MG63 (cell line): ENCODE data around the gene AKAP6. TPM values are rescaled to one million over a fixed set of nuclear protein-coding genes. Genes with fewer than 3 reads are reported as not detected.
A peak's percentile ranks its signal among the peaks of the same experiment; 100 is the strongest.
"Not testable (repeated sequence)": the region's sequence is repeated elsewhere in the genome, so short reads cannot be mapped to it uniquely, and the experiment has no call there.

ENCODE experiments used
- DNase-seq: peaks from one replicate; pipeline ENCODE4 v3.0.0-alpha.2; 2020
- H3K27me3 ChIP-seq: fragments of 250-450 bp; sonication (Bioruptor Pico); 2 replicates; pipeline ENCODE4 v1.5.1; 2020; ENCODE audit warnings: mild to moderate bottlenecking, moderate library complexity
- H3K36me3 ChIP-seq: fragments of 250-450 bp; sonication (Bioruptor Pico); 2 replicates; pipeline ENCODE4 v1.5.1; 2020; ENCODE audit warnings: mild to moderate bottlenecking, moderate library complexity
- H3K4me3 ChIP-seq: fragments of 250-450 bp; sonication (Bioruptor Pico); 2 replicates; pipeline ENCODE4 v1.5.1; 2020; ENCODE audit warnings: mild to moderate bottlenecking, moderate library complexity
- H3K9me3 ChIP-seq: fragments of 250-450 bp; sonication (Bioruptor Pico); 2 replicates; pipeline ENCODE4 v1.5.1; 2020; ENCODE audit warnings: mild to moderate bottlenecking, moderate library complexity
- total RNA-seq: library from RNA; depleted of rRNA; stranded (reverse); fragments of >200 nt; shearing (Covaris generic); gene quantifications from 2 replicates; pipeline ENCODE4 v1.2.3, GENCODE V29; 2014; ENCODE audit warnings: low replicate concordance

Gene AKAP6
- total RNA-seq, 1 experiment from 2014 or later, result 1.7 TPM

DNA sequence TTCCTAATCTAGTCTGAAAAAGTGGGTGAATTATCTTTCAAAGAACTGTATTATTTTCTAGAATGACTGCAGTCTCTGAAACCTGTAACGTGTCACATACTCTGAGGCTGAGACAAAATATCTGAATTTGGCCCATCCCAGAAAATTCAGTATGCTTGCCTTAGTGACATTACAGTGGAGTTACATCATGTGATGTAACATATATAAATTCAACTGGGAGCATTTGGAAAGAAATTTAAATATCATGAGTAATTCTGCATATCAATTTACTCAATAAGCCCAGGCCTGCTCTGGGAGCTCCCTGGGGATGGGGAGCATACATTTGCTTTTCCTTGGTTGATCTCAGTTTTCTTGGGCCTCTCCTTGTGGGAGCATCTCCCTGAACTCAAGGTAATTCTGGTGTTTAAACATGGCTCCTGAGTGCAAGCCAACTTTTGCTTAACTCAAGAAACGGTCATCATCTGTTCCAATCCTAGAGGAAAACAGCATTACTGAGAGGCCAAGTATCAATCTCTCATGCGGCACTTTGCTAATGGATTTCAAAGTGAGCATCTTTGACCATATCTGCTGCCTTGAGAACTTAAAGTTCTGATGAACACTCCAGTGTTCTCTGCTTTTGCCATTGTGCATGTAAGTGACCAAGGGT is 54.4 kb downstream of the AKAP6 start:
- Histone ChIP-seq H3K36me3 (no peaks in the 10 kb centered on the region), H3K9me3 (no peaks in the 10 kb centered on the region), H3K27me3 (no peaks in the 10 kb centered on the region), H3K4me3 (no peak overlapping the region)
- no peak for DNase-seq

DNA sequence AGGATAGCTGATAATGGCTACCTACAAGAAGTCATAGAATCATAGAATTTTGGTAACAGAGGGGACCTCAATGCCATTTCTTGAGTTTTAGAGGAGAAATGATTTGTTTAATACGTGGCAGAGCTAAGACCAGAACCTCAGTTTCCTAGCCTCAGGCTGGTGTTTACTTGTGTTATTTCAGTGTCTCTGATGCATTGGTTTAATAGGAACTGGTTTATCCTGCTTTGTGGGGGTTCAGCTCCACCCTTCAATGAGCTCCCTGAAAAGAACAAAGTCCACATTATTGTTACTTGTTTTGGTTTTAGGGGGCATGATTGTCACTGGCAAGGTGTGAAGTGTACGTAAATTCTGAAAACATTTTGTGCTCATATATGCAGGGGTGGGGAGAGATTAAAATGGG is 55.4 kb downstream of the AKAP6 start:
- Histone ChIP-seq H3K9me3 (no peaks in the 10 kb centered on the region), H3K4me3 (no peak overlapping the region), H3K27me3 (no peaks in the 10 kb centered on the region), H3K36me3 (no peaks in the 10 kb centered on the region)
- no peak for DNase-seq

DNA sequence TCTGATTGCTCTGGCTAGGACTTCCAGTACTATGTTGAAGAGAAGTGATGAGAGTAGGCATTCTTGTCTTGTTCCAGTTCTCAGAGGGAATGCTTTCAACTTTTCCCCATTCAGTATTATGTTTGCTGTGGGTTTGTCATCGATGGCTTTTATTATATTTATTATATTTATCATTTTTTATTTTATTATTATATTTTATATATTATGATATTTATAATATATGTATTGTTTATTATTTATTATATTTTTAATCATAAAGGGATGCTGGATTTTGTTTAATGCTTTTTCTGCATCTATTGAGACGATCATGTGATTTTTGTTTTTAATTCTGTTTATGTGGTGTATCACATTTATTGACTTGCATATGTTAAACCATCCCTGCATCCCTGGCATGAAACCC is 58.2 kb downstream of the AKAP6 start:
- not testable (repeated sequence) for H3K36me3 ChIP-seq, H3K4me3 ChIP-seq, H3K27me3 ChIP-seq, DNase-seq, H3K9me3 ChIP-seq

DNA sequence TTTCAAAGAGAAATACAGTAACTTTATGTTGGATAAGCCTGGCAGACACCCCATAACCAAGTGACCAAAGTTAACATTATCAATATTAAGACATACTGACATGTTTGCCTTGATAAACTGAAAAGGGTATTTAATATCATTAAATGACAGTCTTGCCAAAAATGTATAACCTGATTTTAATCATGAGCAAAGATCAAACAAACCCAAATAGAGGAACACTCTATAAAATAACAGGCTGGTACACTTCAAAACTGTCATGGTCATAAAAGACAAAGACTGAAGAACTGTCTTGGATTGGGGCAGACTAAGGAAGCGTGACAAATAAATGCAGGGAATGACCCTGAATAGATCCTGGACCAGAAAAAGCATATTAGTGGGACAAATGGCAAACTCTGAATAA is 64.0 kb downstream of the AKAP6 start:
- no peaks in the 10 kb centered on the region for H3K9me3 ChIP-seq
- no peaks in the 10 kb centered on the region for H3K36me3 ChIP-seq
- DNase-seq, result no peak
- H3K4me3 ChIP-seq, result no peak overlapping the region
- H3K27me3 ChIP-seq, result no peaks in the 10 kb centered on the region

DNA sequence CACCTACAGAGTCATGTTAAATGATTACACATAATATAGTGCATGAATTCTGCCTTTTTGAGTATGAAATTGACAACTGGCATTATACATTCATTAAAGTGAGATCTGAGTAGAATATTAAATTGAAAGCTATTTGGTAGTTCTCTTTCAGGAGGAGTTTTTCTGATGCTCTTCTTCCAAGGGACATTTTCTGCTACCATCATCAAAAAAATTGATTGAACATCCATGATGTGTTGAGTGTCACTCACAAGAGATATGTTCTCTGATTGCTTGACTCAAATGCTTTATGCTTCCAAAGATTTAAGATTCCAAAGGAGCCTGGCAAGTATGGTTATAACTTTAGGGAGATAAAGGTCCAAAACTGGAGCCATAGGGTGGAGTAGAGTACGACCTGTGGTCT is 64.9 kb downstream of the AKAP6 start:
- no peaks in the 10 kb centered on the region for H3K27me3 ChIP-seq
- H3K36me3 ChIP-seq, result no peaks in the 10 kb centered on the region
- no peaks in the 10 kb centered on the region for H3K9me3 ChIP-seq
- no peak for DNase-seq
- H3K4me3 ChIP-seq, result no peak overlapping the region

DNA sequence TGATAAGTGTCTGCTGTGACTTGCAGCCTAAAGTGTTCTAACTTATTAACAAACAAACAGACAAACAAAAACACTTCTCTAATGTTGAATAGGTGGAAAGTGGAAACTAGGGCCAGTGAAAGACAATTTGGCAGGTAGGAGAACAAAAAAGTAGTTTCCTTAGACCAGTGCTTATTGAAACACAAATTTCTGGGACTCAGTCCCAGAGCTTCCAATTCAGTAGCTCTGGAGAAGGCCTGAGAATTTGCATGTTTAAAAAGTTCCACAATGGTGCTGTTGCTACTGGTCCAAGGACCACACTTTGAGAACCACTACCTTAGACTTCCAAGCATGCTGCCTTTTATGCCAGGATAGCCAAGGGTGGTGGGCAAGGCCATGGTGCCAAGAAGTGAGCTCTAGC is 67.8 kb downstream of the AKAP6 start:
- Histone ChIP-seq H3K27me3 (no peaks in the 10 kb centered on the region), H3K9me3 (no peaks in the 10 kb centered on the region), H3K4me3 (no peak overlapping the region), H3K36me3 (no peaks in the 10 kb centered on the region)
- no peak for DNase-seq

DNA sequence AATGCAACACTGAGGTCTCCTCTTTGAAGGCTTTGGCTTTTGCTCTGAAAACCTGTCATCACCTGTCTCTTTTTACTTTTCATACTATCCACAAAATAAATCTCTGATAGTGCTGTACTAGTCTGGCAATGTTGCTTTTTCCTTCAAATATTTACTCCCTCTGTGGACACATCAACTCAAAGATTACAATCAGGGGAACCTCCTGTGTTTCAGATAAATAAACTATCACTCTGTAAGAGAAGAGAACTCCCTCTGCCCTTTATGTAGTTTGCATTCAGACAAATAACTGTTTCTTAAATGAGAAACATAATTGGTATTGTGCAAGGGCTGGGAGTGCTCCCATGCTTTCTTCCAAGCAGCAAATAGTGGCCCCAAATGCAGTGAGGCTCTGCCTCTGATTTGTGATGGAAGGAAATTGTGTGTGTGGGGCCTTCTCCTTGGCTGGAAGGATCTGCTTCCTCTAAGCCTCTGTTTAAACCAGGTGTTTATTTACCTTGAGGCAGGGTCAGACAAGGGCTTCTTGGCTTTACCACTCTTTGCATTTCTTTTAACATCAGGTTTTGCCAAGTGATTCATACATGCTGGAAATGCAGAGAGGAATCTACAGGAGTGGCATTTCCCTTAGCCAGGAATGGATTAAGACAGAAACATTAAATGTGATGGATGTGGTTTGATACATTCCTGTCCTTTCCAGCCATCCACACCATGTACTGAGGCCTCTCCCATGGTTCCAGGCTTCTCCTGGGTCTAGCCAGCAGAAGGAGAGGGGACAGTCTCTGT is 69.0 kb downstream of the AKAP6 start:
- Histone ChIP-seq H3K27me3 (no peaks in the 10 kb centered on the region), H3K4me3 (no peak overlapping the region), H3K36me3 (no peaks in the 10 kb centered on the region), H3K9me3 (no peaks in the 10 kb centered on the region)
- DNase-seq, result peak; percentile 45

DNA sequence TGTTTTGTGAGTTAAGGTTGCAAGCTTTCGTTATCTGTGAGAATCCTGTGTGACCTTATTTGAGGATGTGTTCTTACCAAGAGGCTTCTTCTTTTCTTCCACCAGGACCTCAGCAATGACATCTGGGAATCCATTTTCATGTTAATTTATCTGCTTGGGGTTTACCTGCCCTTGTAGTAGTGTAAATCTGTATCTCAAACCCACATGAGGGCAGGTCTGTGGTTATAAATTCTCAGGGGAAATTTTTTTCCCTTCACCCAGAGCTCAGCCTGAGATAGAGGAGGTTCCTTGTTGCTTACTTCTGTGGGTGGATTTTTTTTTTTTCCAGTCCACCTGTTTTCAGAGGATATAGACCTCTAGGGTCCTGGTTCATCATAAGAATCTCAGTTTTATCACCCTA is 70.8 kb downstream of the AKAP6 start:
- no peaks in the 10 kb centered on the region for H3K36me3 ChIP-seq
- no peaks in the 10 kb centered on the region for H3K9me3 ChIP-seq
- no peak for DNase-seq
- H3K4me3 ChIP-seq, result no peak overlapping the region
- no peaks in the 10 kb centered on the region for H3K27me3 ChIP-seq

DNA sequence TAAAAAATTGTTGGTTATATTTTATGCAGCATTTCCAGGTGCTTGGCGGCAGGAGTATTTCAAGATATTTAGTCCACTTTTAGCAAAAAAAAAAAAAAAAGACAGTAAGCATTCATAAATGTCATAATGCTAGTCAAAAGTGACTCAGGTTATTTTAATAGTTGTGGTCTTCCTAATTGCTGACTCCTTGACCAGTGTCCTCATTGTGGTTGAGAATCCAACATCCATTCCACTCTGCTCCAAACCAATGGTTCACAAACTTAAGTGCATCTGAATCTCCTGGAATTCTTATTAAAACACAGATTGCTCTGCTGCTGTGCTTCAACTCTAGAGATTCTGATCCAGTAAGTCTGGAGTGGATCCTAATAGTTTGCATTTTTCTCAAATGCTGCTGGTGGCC is 71.4 kb downstream of the AKAP6 start:
- Histone ChIP-seq H3K9me3 (no peaks in the 10 kb centered on the region), H3K4me3 (no peak overlapping the region), H3K36me3 (no peaks in the 10 kb centered on the region), H3K27me3 (no peaks in the 10 kb centered on the region)
- DNase-seq, result no peak

DNA sequence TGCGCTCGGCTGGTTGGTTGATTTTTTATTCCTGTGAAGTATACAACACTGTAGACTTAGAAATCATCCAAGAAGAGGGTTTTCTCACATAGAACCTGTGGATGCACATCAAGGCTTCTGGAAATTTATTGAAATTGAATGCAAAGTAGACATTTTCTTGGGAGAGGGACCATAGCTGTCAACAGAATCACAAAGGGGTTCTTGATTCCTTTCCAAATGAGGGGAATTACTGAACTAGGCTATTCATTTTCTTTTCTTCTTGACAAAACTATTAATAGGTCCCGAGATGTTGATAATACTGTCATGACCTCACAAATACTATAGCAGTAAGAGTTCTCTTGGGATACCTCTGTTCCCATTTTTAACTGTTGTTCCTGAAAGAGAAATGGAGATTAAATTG is 73.9 kb downstream of the AKAP6 start:
- DNase-seq, result no peak
- no peaks in the 10 kb centered on the region for H3K36me3 ChIP-seq
- no peak overlapping the region for H3K4me3 ChIP-seq
- no peaks in the 10 kb centered on the region for H3K9me3 ChIP-seq
- H3K27me3 ChIP-seq, result no peaks in the 10 kb centered on the region

DNA sequence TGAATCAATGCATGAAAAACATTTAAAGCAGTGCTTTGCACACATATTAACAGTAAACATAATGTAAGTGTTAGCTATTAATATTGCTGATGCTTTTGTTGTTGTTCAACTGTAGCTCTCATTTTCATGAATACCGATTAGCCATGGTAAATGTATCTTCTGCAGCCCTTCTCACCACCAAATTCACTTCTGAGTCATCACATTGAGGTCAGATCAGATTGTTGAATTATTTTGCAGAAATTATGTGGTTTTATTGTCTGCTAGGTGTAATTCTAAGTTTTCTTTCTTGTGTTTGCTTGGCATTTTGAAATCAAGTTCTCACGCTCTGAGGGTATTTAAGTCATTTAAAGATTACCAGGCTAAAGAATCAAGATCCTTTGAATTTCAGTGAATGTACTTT is 74.6 kb downstream of the AKAP6 start:
- Histone ChIP-seq H3K27me3 (no peaks in the 10 kb centered on the region), H3K9me3 (no peaks in the 10 kb centered on the region), H3K36me3 (no peaks in the 10 kb centered on the region), H3K4me3 (no peak overlapping the region)
- no peak for DNase-seq

DNA sequence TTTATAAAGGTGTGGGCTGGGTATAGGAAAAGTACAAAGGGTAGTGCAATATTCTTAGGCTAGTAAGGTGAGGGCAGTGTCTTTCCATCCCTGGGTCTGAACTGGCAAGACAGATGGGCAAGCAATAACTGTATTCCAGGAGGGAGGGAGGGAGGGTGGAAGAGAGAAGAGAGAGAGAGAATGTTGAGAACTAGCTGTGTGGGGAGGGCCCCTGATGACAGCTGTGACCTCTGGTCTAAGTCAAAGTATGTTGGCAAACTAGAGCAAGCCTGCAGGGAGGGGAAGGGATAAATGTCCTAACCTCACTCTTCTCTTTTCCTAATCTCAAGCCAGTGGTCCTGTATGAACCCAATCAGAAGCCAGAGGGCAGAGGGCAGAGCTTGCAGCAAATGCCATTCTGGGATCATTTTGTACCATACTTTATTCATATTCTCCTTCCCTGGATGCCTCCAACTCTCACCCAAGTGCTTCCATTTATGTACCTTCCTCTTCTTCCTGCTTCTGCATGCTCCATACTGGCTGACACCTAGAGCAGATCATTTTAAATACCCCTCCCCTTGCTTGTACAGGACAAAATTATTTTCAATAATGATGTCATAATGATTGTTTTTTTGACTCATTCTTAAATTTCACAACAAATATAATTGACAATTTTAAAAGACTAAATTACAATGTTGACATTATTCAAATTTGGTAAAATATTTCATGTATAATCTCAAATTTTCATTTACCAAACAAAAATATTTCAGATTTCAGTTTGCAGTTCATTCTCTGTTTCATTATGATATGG is 75.9 kb downstream of the AKAP6 start:
- H3K9me3 ChIP-seq, result no peaks in the 10 kb centered on the region
- H3K27me3 ChIP-seq, result no peaks in the 10 kb centered on the region
- H3K36me3 ChIP-seq, result no peaks in the 10 kb centered on the region

DNA sequence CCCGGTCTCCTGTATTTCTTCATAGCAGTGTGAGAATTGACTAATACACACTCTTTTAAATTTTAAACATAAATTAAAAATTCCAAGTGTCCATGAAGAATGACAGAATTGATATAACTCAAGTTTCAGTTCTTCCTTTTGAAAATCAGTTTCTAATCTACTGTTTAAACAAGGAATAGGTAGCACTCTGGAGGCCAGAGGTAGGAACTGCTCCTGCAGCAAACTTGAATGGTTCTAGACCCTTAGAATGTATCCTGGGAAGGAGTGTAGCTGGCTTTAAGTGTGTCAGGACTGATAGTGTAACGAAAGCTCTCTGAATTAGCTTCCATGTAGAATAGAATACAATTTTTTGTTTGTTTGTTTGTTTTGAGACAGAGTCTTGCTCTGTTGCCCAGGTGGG is 76.8 kb downstream of the AKAP6 start:
- no peak for DNase-seq
- Histone ChIP-seq H3K4me3 (no peak overlapping the region), H3K9me3 (no peaks in the 10 kb centered on the region), H3K27me3 (no peaks in the 10 kb centered on the region), H3K36me3 (no peaks in the 10 kb centered on the region)

More for the DNA sequence above, 75.9 kb downstream of the AKAP6 start:
- H3K4me3 ChIP-seq, result no peak overlapping the region
- DNase-seq, result no peak

DNA sequence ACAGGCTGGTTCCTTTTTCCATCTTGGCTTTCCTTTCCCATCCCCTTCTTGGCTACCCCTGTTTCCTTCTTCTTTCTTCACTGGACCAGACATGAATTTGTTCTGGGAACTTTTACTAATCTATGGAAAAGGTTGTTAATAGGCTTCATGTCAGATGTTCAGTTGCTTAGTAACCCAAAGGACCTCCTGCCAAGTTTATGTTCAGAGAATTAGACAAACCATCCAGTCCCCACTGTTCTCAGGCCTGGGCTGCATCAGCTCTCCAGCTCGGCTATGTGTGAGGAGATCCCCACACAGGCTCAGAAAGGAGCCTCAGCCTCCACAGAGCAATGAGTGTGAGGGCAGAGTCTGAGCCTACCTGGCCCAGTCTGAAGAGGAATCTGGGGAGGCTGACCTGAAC is 78.0 kb downstream of the AKAP6 start:
- no peaks in the 10 kb centered on the region for H3K27me3 ChIP-seq
- DNase-seq, result no peak
- no peak overlapping the region for H3K4me3 ChIP-seq
- H3K9me3 ChIP-seq, result no peaks in the 10 kb centered on the region
- H3K36me3 ChIP-seq, result no peaks in the 10 kb centered on the region

DNA sequence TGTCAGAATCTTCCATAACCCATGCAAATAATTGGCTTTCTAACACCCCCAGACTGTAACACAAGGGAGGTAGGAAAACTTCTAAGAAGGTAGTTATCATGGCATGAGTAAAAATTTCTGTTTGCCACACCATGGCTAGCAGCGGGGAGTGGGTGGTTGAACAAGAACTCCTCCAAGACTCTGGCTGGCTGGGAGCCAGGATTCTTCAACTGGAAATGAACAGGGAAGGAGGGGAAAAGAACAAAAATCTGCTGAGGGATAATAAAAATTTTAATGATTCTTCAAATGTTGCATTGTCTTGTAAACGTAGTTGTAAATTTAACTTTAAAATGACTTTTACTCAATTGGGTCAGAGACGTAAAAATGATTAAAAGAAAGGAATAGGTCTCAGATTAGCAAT is 78.9 kb downstream of the AKAP6 start:
- Histone ChIP-seq H3K9me3 (no peaks in the 10 kb centered on the region), H3K4me3 (no peak overlapping the region), H3K36me3 (no peaks in the 10 kb centered on the region), H3K27me3 (no peaks in the 10 kb centered on the region)
- DNase-seq, result no peak

DNA sequence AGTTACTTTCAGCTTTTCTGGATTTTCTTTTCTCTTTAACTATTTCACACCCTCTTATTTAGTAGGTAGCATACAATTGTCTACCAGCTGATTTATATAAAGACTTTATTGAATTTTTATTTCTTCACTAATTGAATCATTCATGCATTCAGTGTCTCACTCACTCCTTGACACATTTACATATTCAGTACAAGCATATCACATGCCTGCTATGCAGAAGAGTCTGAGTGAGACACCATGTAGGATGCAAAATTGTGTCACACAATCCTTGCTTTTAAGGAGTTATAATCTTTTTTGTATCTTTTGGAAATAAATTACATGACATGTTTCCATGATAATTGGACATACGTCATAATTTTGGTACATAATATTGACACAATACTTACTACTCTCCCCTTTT is 83.0 kb downstream of the AKAP6 start:
- DNase-seq, result no peak
- Histone ChIP-seq H3K9me3 (no peaks in the 10 kb centered on the region), H3K27me3 (no peaks in the 10 kb centered on the region), H3K36me3 (no peaks in the 10 kb centered on the region), H3K4me3 (no peak overlapping the region)

DNA sequence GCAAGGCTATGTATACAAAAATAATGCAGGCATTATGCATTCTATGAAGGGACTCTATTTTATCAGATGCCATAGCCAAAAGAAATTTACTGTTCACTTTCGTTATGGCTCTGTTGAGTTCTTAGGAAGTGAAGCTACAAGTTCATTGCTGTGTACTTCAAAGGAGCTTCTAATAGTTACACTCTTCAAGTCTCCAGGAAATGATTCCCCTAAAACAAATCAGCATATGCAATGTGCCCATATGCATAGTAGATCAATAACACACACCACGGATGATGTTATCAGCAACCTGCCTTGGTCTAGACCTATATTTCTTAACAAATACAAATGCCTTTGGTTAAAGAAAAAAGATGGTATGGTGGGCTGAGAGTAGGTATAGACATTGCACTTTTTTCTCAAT is 83.4 kb downstream of the AKAP6 start:
- no peaks in the 10 kb centered on the region for H3K36me3 ChIP-seq
- DNase-seq, result no peak
- H3K9me3 ChIP-seq, result no peaks in the 10 kb centered on the region
- H3K27me3 ChIP-seq, result no peaks in the 10 kb centered on the region
- no peak overlapping the region for H3K4me3 ChIP-seq
